HG03135 (cell line): ENCODE results near the gene DHRS4L2.
"Not testable (repeated sequence)": the region's sequence is repeated elsewhere in the genome, so short reads cannot be mapped to it uniquely, and the experiment has no call there.

Experiments used
- ATAC-seq: cut with Tn5 transposase; IDR thresholded peaks from one replicate; pipeline ENCODE4 v1.9.1; 2021; ENCODE audit warnings: mild to moderate bottlenecking, moderate library complexity; ENCODE audit not compliant: unreplicated experiment

Gene DHRS4L2

GRCh38 chr14:23970283-23970659, 18.5 kb upstream of the DHRS4L2 start:
- not testable (repeated sequence) for ATAC-seq

- not testable (repeated sequence) for ATAC-seq
Measured at GRCh38 chr14:23973178-23973577, 15.6 kb upstream of the DHRS4L2 start.

GRCh38 chr14:23974041-23974440, 14.7 kb upstream of the DHRS4L2 start:
- ATAC-seq: not testable (repeated sequence)

GRCh38 chr14:23977208-23977607, 11.5 kb upstream of the DHRS4L2 start:
- not testable (repeated sequence) for ATAC-seq

- not testable (repeated sequence) for ATAC-seq
Measured at GRCh38 chr14:23981951-23982813, 6.5 kb upstream of the DHRS4L2 start.

GRCh38 chr14:23984891-23985602, 3.7 kb upstream of the DHRS4L2 start:
- ATAC-seq: no peak

GRCh38 chr14:23988223-23988606, 514 bp upstream of the DHRS4L2 start:
- not testable (repeated sequence) for ATAC-seq

- not testable (repeated sequence) for ATAC-seq
Measured at GRCh38 chr14:23989734-23990445, 1.2 kb downstream of the DHRS4L2 start.

GRCh38 chr14:23990961-23991360, 2.2 kb downstream of the DHRS4L2 start:
- ATAC-seq: not testable (repeated sequence)

- not testable (repeated sequence) for ATAC-seq
Measured at GRCh38 chr14:23993042-23993441, 4.3 kb downstream of the DHRS4L2 start.

GRCh38 chr14:23996009-23996408, 7.3 kb downstream of the DHRS4L2 start:
- not testable (repeated sequence) for ATAC-seq

GRCh38 chr14:23996825-23997224, 8.1 kb downstream of the DHRS4L2 start:
- ATAC-seq: not testable (repeated sequence)

GRCh38 chr14:23999640-24000039, 10.9 kb downstream of the DHRS4L2 start:
- not testable (repeated sequence) for ATAC-seq

- not testable (repeated sequence) for ATAC-seq
Measured at GRCh38 chr14:24001078-24001477, 12.3 kb downstream of the DHRS4L2 start.

- ATAC-seq: not testable (repeated sequence)
Measured at GRCh38 chr14:24001679-24002078, 12.9 kb downstream of the DHRS4L2 start.

GRCh38 chr14:24006471-24006816, 17.7 kb downstream of the DHRS4L2 start:
- peak; percentile 44 for ATAC-seq

- peak; percentile 81 for ATAC-seq
Measured at GRCh38 chr14:24006817-24007652, 18.3 kb downstream of the DHRS4L2 start.

GRCh38 chr14:24011051-24011450, 22.3 kb downstream of the DHRS4L2 start:
- no peak for ATAC-seq

- ATAC-seq: not testable (repeated sequence)
Measured at GRCh38 chr14:24012726-24013273, 24.1 kb downstream of the DHRS4L2 start.
